Stimulated activated CD4-positive, alpha-beta T cell treated with anti-CD3 and anti-CD28 coated beads, Interleukin-1b, Interleukin-23, amount 100 ng/mL, for 24 hours (primary cell): ENCODE data around the gene LGR6.
"Not testable (repeated sequence)": the region's sequence is repeated elsewhere in the genome, so short reads cannot be mapped to it uniquely, and the experiment has no call there.

Experiments used
- DNase-seq, 4 experiments: peaks; one replicate each; pipeline ENCODE4 v3.0.0-alpha.2; 2020; ENCODE audit warnings: low read depth in 4 of 4, low spot score in 1 of 4

The LGR6 gene

GRCh38 chr1:202158810-202159533, 34.6 kb upstream of the LGR6 start:
- DNase-seq, result no peak

- peak in 2 of 4 experiments; percentile 67 to 71 for DNase-seq
Observed at GRCh38 chr1:202159534-202160371, 33.8 kb upstream of the LGR6 start.

DNA sequence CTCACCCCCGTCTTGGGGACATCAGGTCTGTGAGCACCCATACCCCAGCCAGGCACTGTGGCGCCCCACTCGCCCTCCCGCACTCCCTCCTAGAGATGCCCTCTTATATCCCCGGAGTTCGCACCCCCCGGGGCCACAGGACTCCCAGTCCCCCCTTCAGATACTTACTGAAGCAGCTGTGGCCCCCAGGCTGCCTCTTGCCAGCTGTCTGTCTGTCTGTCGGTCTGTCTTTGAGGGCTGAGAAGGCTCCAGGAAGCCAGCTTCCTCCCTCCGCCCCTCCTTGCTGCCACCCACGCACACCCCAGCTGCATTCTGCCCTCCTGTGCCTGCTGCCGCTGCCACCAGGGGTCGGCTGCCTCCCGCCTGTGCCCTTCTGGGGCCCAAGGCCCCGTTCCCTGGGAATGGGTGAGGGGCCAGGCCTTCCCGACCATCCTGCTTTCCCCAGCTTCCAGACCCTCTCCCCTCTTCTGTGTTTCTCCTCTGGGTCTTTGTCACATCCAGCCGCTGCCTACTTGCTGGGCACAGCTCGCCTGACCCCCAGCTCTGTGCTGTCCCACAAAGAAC, 33.1 kb upstream of the LGR6 start, which contains the start of gene PTPN7:
Gene PTPN7 (minus strand): TSS at position 226 of the 564 bp plus-strand sequence. CDS start 1,200 bp downstream, outside the sequence.
- peak; percentile 75 to 89 (median 82) for DNase-seq

GRCh38 chr1:202161151-202162046, 32.2 kb upstream of the LGR6 start:
- no peak for DNase-seq

- DNase-seq, result no peak
Observed at GRCh38 chr1:202162047-202162417, 31.6 kb upstream of the LGR6 start.

- no peak for DNase-seq
Observed at GRCh38 chr1:202162418-202163280, 30.9 kb upstream of the LGR6 start.

DNA sequence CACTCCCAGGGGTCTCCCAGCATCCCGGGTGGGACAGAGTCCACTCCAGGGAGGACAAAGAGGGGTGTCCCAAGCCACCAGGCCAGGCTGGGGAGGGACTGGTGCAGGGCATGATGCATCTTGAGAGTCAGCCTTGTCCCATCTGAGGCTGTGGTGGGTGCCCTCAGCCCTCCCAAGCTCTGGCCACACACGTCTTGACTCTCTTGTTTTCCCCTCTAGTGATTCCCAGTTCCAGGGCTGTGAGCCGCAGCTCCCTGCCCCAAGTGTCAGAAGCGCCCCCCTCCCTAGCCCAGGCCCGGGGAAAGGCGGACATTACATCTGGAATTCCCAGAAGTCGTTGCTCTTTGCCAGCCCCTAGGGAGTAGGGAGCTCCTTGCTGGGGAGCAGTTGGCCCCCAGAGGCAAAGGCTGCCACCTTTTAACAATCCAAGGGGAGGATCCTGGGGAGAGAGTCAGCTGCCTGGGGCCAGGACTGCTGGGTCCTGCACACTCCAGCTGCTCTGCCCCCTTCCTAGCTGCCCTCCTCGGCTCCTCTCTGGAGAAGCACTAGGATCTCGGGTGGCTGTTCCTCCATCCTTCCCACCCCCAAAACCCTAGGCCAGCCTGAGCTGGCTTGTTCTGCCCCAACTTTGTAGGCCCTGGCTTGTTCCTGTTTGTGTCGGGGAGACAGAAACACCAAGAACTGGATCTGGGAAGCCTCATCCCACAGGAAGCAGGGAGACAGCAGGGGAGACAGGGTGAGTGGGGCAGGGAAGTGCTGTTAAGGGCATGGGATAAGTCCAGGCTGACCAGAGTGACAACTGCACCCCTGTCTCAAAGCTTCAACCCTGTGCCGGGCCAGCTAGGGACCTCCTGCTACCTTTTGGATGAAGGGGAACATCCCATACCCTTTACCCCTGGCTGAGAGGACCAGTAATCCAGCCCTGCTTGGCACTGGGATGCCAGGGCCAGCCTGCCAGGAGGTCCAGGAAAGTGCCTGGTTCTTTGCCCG, 30.0 kb upstream of the LGR6 start:
- DNase-seq, result no peak

- peak in 2 of 4 experiments; percentile 42 to 67 for DNase-seq
Observed at GRCh38 chr1:202164271-202165037, 29.1 kb upstream of the LGR6 start.

DNA sequence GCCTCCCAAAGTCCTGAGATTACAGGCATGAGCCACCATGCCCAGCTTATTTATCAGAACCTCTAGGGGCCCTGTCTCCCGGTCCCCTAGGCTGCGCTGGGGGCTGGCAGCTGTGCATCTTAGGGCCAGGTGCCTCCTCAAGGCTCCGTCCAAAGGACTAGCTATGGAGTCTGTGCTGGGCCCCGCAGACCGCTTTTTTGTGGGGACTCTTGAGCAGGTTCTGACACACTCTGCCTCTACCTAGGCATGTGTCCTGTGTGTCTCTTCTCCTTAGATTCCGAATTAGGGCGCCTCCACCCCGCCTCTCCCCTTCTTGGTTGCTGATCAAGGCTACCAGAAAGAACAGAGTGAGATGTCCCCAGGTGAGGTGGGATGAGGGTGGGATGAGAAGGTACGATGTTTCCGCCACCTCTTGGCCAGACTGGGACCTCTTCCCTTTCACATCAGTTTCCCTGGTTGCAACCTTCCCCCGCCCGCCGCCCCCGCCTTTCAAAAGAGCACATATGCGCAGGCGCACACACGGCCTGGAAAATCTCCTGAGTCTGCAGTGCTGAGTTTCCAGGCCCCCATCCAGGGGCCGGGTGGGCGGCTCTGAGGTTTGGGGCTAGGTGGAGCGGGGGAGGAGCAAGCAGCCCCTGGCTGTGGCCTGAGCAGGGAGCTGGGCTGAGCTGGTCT, 28.2 kb upstream of the LGR6 start:
- peak in 2 of 4 experiments; percentile 44 to 69 for DNase-seq

DNA sequence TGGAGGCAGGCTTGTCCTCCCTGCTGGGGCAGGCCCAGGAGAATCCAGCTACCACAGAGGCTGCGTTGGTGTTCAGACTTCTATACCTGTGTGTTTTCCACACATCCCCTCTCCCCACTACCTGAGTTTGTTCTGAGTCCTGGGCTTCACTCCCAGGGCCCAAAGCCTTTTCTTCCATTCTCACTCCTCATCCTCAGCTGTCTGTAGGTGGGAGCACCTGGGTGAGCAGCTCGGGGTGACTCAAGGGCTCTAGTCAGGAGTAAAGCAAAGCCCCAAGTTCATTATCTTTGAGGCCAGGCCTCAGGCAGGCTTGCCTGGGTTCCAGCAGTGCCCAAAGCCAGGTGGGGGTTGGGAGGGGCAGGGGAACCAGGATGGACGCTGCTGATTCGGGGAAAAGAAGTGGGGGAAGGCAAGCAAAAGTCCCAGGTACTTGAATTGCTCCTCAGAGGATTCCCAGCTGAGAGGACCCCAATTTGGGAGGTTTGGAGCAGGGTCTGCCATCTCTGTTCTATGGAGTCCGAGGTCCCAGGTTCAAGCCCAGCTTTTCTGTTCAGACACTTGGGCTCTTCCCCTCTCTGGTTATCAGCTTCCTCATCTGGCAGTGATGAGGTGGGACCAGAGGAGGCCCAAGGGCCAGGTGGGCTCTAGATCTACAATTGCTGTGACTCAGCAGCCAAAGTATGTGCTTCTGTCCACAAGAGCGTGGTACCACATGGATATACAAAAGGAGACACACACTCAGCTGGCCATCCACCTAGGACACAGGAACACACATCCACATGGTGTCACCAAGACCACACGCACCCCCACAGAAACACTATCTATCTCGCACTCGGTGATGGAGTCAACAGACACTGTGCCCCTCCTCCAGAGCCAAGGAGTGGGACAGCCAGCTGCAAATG, 27.4 kb upstream of the LGR6 start:
- no peak for DNase-seq

GRCh38 chr1:202167054-202167453, 26.5 kb upstream of the LGR6 start:
- not testable (repeated sequence) for DNase-seq

- no peak for DNase-seq
Observed at GRCh38 chr1:202167708-202168415, 25.7 kb upstream of the LGR6 start.

DNA sequence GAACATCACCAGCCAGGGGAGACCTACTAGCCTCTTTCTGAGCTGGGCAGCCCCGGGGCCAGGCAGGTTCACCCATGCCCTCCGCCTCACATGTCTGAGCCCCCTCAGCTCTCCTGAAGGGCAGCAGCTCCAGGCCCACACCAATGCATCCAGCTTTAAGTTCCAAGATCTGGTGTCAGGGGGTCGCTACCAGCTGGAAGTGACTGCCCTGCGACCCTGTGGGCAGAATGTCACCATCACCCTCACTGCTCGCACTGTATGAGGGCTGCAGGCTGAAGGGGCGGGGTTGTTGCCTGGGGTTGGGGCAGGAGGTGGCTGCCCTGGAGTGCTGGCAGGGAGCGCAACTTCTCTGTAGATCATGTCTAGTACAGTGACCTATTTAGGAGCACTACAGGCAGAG, 24.7 kb upstream of the LGR6 start:
- DNase-seq, result no peak

DNA sequence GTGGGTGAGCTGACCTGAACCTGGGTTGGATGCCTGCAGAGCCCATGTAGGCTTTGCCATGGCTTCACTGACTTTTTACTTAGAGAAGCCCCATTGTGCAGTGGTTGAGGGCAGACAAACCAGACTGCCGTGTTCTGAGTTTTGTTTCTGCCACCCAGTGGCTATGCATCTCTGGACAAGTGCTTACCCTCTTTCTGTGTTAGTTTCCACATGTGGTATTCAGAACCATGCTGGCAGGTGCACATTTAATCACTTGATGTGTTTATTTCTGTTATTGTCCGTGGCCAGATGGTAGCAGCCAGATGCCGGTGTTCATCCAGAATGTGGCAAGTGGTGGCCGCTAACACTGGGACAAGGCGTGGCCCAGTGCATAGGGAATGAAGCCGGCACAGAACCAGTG, 22.9 kb upstream of the LGR6 start:
- no peak for DNase-seq

DNA sequence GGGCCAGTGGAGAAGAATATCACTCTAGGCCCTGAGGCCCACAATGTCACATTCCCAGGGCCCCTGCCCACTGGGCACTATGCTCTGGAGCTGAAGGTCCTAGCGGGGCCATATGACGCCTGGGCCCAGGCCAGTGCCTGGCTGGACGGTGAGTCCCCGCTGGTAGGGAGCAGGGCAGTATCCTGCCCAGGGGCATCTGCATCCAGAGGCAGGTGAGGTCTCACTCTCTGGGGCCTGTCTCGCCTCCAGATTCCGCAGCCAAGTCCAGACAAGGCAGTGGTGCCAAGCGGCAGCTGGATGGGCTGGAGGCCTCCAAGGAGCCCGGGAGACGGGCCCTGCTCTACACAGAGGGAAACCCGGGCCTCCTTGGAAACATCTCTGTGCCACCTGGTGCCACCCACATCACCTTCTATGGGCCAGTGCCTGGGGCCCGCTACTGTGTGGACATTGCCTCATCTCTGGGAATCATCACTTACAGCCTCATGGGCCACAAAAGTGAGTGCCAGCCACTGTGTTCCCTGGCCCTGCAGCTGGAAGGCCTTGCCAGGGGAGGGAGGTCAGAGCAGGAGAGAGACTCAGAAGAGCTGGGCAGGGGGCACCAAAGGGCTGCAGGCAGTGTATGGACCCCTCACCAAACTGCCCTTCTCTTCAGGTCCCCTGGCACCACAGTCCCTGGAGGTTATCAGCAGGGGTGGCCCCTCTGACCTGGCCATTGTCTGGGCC, 22.1 kb upstream of the LGR6 start:
- no peak for DNase-seq
